ENCODE data around the gene PET100.
A peak's percentile ranks its signal among the peaks of the same experiment; 100 is the strongest.

PET100 gene

GRCh38 chr19:7662657-7663056 lies 33.1 kb downstream of the PET100 start:
- no peak for DNase-seq (ENCODE audit: low read depth)
- no peak for TF ChIP-seq CTCF (IDR thresholded peaks at IDR 0.05; ENCODE audit: control insufficient read depth, extremely low read depth, insufficient read depth)
- no peak overlapping the region for H3K4me3 ChIP-seq (ENCODE audit: low read depth, low read length)

- no peak overlapping the region for H3K4me3 ChIP-seq (ENCODE audit: low read depth, low read length)
- no peak for DNase-seq (ENCODE audit: low read depth)
- no peak for TF ChIP-seq CTCF (IDR thresholded peaks at IDR 0.05; ENCODE audit: control insufficient read depth, extremely low read depth, insufficient read depth)
Observed at GRCh38 chr19:7663706-7664105, 34.1 kb downstream of the PET100 start.

- TF ChIP-seq CTCF (IDR thresholded peaks at IDR 0.05; ENCODE audit: control insufficient read depth, extremely low read depth, insufficient read depth): no peak
- no peak overlapping the region for H3K4me3 ChIP-seq (ENCODE audit: low read depth, low read length)
- DNase-seq (ENCODE audit: low read depth): peak; percentile 81
Observed at GRCh38 chr19:7665076-7665475, 35.5 kb downstream of the PET100 start.

GRCh38 chr19:7668842-7669241 lies 39.2 kb downstream of the PET100 start, which contains the start of gene RETN:
RETN (plus strand) TSS chr19:7669049; CDS start chr19:7669327, 278 bp downstream.
- DNase-seq (ENCODE audit: low read depth): no peak
- TF ChIP-seq CTCF (IDR thresholded peaks at IDR 0.05; ENCODE audit: control insufficient read depth, extremely low read depth, insufficient read depth): no peak
- H3K4me3 ChIP-seq (ENCODE audit: low read depth, low read length): no peak within 1 kb of the TSS

- no peak for DNase-seq (ENCODE audit: low read depth)
- H3K4me3 ChIP-seq (ENCODE audit: low read depth, low read length): no peak overlapping the region
- TF ChIP-seq CTCF (IDR thresholded peaks at IDR 0.05; ENCODE audit: control insufficient read depth, extremely low read depth, insufficient read depth): no peak
Observed at GRCh38 chr19:7669641-7670040, 40.0 kb downstream of the PET100 start.

- peak overlapping the region; percentile 27 for H3K4me3 ChIP-seq (ENCODE audit: low read depth, low read length)
- DNase-seq (ENCODE audit: low read depth): no peak
Observed at GRCh38 chr19:7670150-7670783, 40.7 kb downstream of the PET100 start.

More at GRCh38 chr19:7670150-7670783, 40.7 kb downstream of the PET100 start:
- no peak for TF ChIP-seq CTCF (IDR thresholded peaks at IDR 0.05; ENCODE audit: control insufficient read depth, extremely low read depth, insufficient read depth)
